MCF 10A (cell line): ENCODE results near the gene PEAK1. TPM values are rescaled to one million over a fixed set of nuclear protein-coding genes. Genes with fewer than 3 reads are reported as not detected.

Source experiments
- BruUV-seq: library from RNA; stranded (reverse); fragments of 400-500 nt; replicated peaks from 2 replicates; lab custom pipeline; 2021; lab: Mats Ljungman, UMichigan
- CTCF ChIA-PET: fragments of 300-600 bp; sonication (Branson Sonifier 250); formaldehyde crosslinking; extraction: SDS; loops from one replicate; lab custom pipeline; 2021; ENCODE audit warnings: antibody characterized with exemption, inconsistent platforms; lab: Yijun Ruan, JAX
- POLR2A ChIA-PET: fragments of 300-600, 350-650 bp; sonication (Branson Sonifier 250); formaldehyde crosslinking; extraction: SDS; loops from one replicate; lab custom pipeline; 2020; ENCODE audit warnings: antibody characterized with exemption, inconsistent platforms; lab: Yijun Ruan, JAX
- DNase-seq: peaks from one replicate; pipeline ENCODE4 v3.0.0-alpha.2; 2018; ENCODE audit not compliant: unreplicated experiment
- H3K27ac Mint-ChIP-seq: one replicate; pipeline ENCODE4 v1.8.0; 2022; ENCODE audit warnings: mild to moderate bottlenecking, low read depth, mixed read lengths; ENCODE audit not compliant: unreplicated experiment
- H3K27me3 Mint-ChIP-seq: one replicate; pipeline ENCODE4 v1.8.0; 2022; ENCODE audit warnings: mixed read lengths; ENCODE audit not compliant: insufficient read depth, unreplicated experiment
- H3K36me3 Mint-ChIP-seq: one replicate; pipeline ENCODE4 v1.8.0; 2022; ENCODE audit warnings: mild to moderate bottlenecking, moderate library complexity, mixed read lengths; ENCODE audit not compliant: insufficient read depth, unreplicated experiment
- H3K4me1 Mint-ChIP-seq: one replicate; pipeline ENCODE4 v1.8.0; 2022; ENCODE audit warnings: mixed read lengths; ENCODE audit not compliant: insufficient read depth, unreplicated experiment
- H3K4me3 Mint-ChIP-seq: one replicate; pipeline ENCODE4 v1.8.0; 2022; ENCODE audit warnings: mild to moderate bottlenecking, moderate library complexity, mixed read lengths; ENCODE audit not compliant: unreplicated experiment
- H3K9me3 Mint-ChIP-seq: one replicate; pipeline ENCODE4 v1.8.0; 2022; ENCODE audit warnings: mixed read lengths; ENCODE audit not compliant: unreplicated experiment
- intact Hi-C: fragments of 100-400 bp; cut with micrococcal nuclease; formaldehyde crosslinking; loops from 2 replicates; pipeline ENCODE4 v1.14.1; 2022
- total RNA-seq: library from RNA; stranded (reverse); gene quantifications from 2 replicates; pipeline ENCODE4 v1.2.3, GENCODE V29; 2022
- TF ChIP-seq, protein P1 (sequence below): fragments of 200-600 bp; IDR thresholded peaks from one replicate; pipeline ENCODE4 v1.8.0; 2022; ENCODE audit warnings: antibody characterized with exemption, mild to moderate bottlenecking; ENCODE audit not compliant: unreplicated experiment

PEAK1 gene
- total RNA-seq, 1 experiment from 2014 or later, result 20.0 TPM

DNA sequence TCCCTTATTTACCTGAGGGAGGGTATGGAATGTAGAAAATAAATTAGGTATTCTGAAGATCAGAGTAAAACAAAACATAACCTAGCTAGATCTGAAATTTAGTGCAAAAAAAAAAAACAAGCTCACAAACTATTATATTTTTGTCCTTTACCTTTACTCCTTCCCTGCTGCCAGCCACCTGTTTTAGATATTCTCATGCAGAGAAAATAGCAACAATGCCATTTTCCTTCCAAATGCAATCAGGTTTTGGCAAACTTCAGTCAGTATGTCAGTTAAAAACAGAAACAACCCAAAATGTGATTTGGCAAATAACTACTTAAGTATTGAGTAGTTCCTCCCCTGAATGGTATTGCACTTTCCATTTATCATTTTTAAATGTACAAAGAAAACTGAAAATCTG, 35.8 kb downstream of the PEAK1 start:
- BruUV-seq, result no TSS peak
- TF ChIP-seq, protein P1, sequence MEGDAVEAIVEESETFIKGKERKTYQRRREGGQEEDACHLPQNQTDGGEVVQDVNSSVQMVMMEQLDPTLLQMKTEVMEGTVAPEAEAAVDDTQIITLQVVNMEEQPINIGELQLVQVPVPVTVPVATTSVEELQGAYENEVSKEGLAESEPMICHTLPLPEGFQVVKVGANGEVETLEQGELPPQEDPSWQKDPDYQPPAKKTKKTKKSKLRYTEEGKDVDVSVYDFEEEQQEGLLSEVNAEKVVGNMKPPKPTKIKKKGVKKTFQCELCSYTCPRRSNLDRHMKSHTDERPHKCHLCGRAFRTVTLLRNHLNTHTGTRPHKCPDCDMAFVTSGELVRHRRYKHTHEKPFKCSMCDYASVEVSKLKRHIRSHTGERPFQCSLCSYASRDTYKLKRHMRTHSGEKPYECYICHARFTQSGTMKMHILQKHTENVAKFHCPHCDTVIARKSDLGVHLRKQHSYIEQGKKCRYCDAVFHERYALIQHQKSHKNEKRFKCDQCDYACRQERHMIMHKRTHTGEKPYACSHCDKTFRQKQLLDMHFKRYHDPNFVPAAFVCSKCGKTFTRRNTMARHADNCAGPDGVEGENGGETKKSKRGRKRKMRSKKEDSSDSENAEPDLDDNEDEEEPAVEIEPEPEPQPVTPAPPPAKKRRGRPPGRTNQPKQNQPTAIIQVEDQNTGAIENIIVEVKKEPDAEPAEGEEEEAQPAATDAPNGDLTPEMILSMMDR, result no peak
- Mint-ChIP-seq H3K36me3 (no peaks in the 10 kb centered on the region), H3K4me3 (no peak overlapping the region), H3K27me3 (no peaks in the 10 kb centered on the region), H3K9me3 (no peaks in the 10 kb centered on the region), H3K27ac (no peak overlapping the region), H3K4me1 (peaks cover 5% of the 10 kb centered on the region)
- intact Hi-C loops, result no loop called here
- no peak for DNase-seq
- ChIA-PET CTCF (interaction anchor here (0.6 kb wide), 1 partner anchor 159 kb away, joined by 3 read pairs; no protein-coding TSS in a partner anchor), POLR2A (no interaction called here)

DNA sequence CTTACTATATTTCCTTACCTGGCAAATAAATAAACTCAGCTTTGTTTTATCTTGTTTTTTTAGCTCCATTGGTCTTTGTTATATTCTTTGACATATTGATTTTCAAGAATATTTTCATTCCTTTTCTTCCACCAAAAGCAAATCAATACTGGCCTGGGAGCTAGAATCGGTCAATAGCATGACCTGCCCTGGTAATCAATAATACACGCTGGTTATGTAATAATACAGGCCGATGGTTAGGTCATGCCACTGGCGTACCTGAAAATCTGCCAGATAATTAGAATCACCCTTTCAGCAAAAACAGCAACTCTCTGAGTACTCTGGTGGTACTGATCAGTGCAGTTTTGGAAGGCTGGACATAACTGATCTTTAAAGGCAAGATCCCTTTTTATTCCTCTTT, 39.9 kb downstream of the PEAK1 start:
- H3K4me1 Mint-ChIP-seq, result no peaks in the 10 kb centered on the region
- no TSS peak for BruUV-seq
- TF ChIP-seq, protein P1, result no peak
- ChIA-PET CTCF (no interaction called here), POLR2A (no interaction called here)
- intact Hi-C loops, result no loop called here
- no peak overlapping the region for H3K27ac Mint-ChIP-seq
- no peaks in the 10 kb centered on the region for H3K9me3 Mint-ChIP-seq
- H3K4me3 Mint-ChIP-seq, result no peak overlapping the region
- DNase-seq, result no peak
- no peaks in the 10 kb centered on the region for H3K27me3 Mint-ChIP-seq
- H3K36me3 Mint-ChIP-seq, result no peaks in the 10 kb centered on the region

DNA sequence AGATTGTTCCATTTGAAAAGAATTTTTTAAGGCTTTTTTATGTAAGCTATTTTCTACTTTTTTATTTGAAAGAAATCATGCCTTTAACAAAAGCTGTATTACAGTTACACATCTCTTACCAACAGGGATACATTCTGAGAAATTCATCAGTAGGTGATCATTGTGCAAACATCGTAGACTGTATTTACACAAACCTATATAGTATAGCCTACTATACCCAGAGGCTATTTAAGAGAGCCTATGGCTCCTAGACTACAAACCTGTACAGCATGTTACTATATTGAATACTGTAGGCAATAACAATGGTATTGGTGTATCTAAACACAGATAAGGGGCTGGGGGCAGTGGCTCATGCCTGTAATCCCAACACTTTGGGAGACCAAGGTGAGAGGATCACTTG, 43.1 kb downstream of the PEAK1 start:
- no TSS peak for BruUV-seq
- no peaks in the 10 kb centered on the region for H3K36me3 Mint-ChIP-seq
- no peak overlapping the region for H3K27ac Mint-ChIP-seq
- CTCF ChIA-PET, result no interaction called here
- POLR2A ChIA-PET, result no interaction called here
- TF ChIP-seq, protein P1, result no peak
- H3K9me3 Mint-ChIP-seq, result peaks cover 10% of the 10 kb centered on the region
- no peaks in the 10 kb centered on the region for H3K27me3 Mint-ChIP-seq
- no peaks in the 10 kb centered on the region for H3K4me1 Mint-ChIP-seq
- no peak overlapping the region for H3K4me3 Mint-ChIP-seq
- intact Hi-C loops, result no loop called here
- no peak for DNase-seq

DNA sequence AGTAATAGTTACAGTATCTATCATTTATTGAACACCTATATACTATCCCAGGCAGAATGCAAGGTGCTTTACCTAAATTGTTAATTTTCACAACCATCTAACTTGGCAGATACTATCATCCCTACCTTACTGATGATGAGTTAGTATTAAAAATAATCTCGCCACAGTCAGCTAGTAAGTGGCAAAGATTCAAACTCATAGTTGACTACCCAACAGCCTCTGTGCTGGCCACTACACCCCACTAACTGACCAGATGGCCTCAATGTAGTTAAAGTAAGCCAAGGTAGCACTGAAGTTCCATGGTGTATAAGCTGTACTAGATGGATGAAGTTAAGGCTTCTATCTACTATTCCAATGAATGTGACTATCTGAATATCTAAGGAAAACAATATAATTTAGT, 44.8 kb downstream of the PEAK1 start:
- Mint-ChIP-seq H3K9me3 (peaks cover 10% of the 10 kb centered on the region), H3K4me1 (no peaks in the 10 kb centered on the region), H3K27me3 (no peaks in the 10 kb centered on the region), H3K4me3 (no peak overlapping the region), H3K36me3 (no peaks in the 10 kb centered on the region), H3K27ac (no peak overlapping the region)
- ChIA-PET CTCF (no interaction called here), POLR2A (no interaction called here)
- no peak for DNase-seq
- intact Hi-C loops, result no loop called here
- TF ChIP-seq, protein P1, result no peak
- BruUV-seq, result no TSS peak
